Esophagus muscularis mucosa (tissue), 4 donors: Measurements from ENCODE around the gene MGAT4C. TPM values are rescaled to one million over a fixed set of nuclear protein-coding genes. Genes with fewer than 3 reads are reported as not detected.

Source experiments
- DNase-seq: peaks from one replicate; pipeline ENCODE4 v3.0.0-alpha.2; 2017; ENCODE audit errors: extremely low spot score
- H3K27ac ChIP-seq, 4 donors: fragments of 200-600 bp; sonication (generic); replicated peaks in 1 of 4; 1 replicate in 3 of 4; 2 replicates in 1 of 4; pipeline ENCODE4 v1.5.1; 2016 to 2019; ENCODE audit warnings: mild to moderate bottlenecking in 1 of 4
- H3K27me3 ChIP-seq, 4 donors: fragments of 200-600 bp; sonication (generic); one replicate each; pipeline versions ENCODE4 v1.5.1 to v1.6.0; 2016 to 2019
- H3K36me3 ChIP-seq, 4 donors: fragments of 200-600 bp; sonication (generic); one replicate each; pipeline ENCODE4 v1.5.1; 2016 to 2019
- H3K4me1 ChIP-seq, 4 donors: fragments of 200-600 bp; sonication (generic); one replicate each; pipeline ENCODE4 v1.5.1; 2016 to 2019
- H3K4me3 ChIP-seq, 4 donors: fragments of 200-600 bp; sonication (generic); 1 replicate in 2 of 4; 2 replicates in 2 of 4; pipeline ENCODE4 v1.5.1; 2016 to 2019; ENCODE audit warnings: mild to moderate bottlenecking in 4 of 4, moderate library complexity in 1 of 4
- H3K9me3 ChIP-seq, 4 donors: fragments of 200-600 bp; sonication (generic); 1 replicate in 3 of 4; 2 replicates in 1 of 4; pipeline ENCODE4 v1.5.1; 2016 to 2019
- CTCF ChIP-seq, 3 experiments: fragments of 200-600 bp in 2 of 3; fragments of 450-650 bp in 1 of 3; sonication (generic) in 2 of 3; IDR thresholded peaks; one replicate each; pipeline ENCODE4 v1.5.1; 2017 to 2019; ENCODE audit warnings: antibody characterized with exemption in 3 of 3, mild to moderate bottlenecking in 2 of 3, moderate library complexity in 1 of 3
- EP300 ChIP-seq: sonication (generic); formaldehyde crosslinking; IDR thresholded peaks from one replicate; pipeline ENCODE4 v1.6.1; 2017; ENCODE audit warnings: antibody characterized with exemption
- POLR2A ChIP-seq: fragments of 450-650 bp; IDR thresholded peaks from one replicate; pipeline ENCODE4 v1.6.1; 2017; ENCODE audit warnings: antibody characterized with exemption, moderate library complexity, mild to moderate bottlenecking, low read depth
- POLR2AphosphoS5 ChIP-seq, 2 donors: sonication (generic); formaldehyde crosslinking; IDR thresholded peaks; one replicate each; pipeline ENCODE4 v1.6.1; 2017; ENCODE audit warnings: antibody characterized with exemption in 2 of 2
- WGBS: methylation state at CpG from one replicate; pipeline ENCODE4 v1.1.5; 2018; 5-methylcytosine and 5-hydroxymethylcytosine counted together
- intact Hi-C: fragments of 100-400 bp; cut with DNase I; formaldehyde crosslinking; loops from one replicate; pipeline ENCODE4 v1.15.1; 2023
- total RNA-seq, 4 donors: library from RNA; depleted of rRNA; stranded (reverse); fragments of >200 nt; gene quantifications; one replicate each; pipeline versions ENCODE4 v1.1.0 to v1.2.1, GENCODE V29; 2016

The MGAT4C gene
- total RNA-seq, 4 donors from 2014 or later: 0.19 to 2.5 (median 0.38) TPM

- Histone ChIP-seq H3K4me3 (no peak overlapping the region), H3K9me3 (no peaks in the 10 kb centered on the region), H3K4me1 (no peaks in the 10 kb centered on the region), H3K27me3 (no peaks in the 10 kb centered on the region), H3K36me3 (no peaks in the 10 kb centered on the region), H3K27ac (no peak overlapping the region)
- DNase-seq: no peak
- WGBS: 80% methylated on average over 2 of the region's 2 CpGs
- TF ChIP-seq CTCF (IDR thresholded peaks at IDR 0.05) (no peak), POLR2A (no peak), EP300 (no peak), POLR2AphosphoS5 (IDR thresholded peaks at IDR 0.05) (no peak)
- intact Hi-C loops: no loop called here
These were observed 23.1 kb downstream of the MGAT4C start for GRCh38 chr12:86233126-86233525.

- no peaks in the 10 kb centered on the region for H3K4me1 ChIP-seq
- no peak for DNase-seq
- WGBS: 54% methylated on average over 8 of the region's 8 CpGs
- intact Hi-C loops: no loop called here
- H3K4me3 ChIP-seq: no peak overlapping the region
- no peaks in the 10 kb centered on the region for H3K27me3 ChIP-seq
- no peaks in the 10 kb centered on the region for H3K9me3 ChIP-seq
- H3K27ac ChIP-seq: no peak overlapping the region
- TF ChIP-seq CTCF (IDR thresholded peaks at IDR 0.05) (no peak), POLR2A (no peak), EP300 (no peak), POLR2AphosphoS5 (IDR thresholded peaks at IDR 0.05) (no peak)
- no peaks in the 10 kb centered on the region for H3K36me3 ChIP-seq
These were observed 25.6 kb downstream of the MGAT4C start for GRCh38 chr12:86230516-86231146.

GRCh38 chr12:86229772-86230171 lies 26.4 kb downstream of the MGAT4C start:
- 87% methylated on average over 2 of the region's 2 CpGs for WGBS
- TF ChIP-seq CTCF (IDR thresholded peaks at IDR 0.05) (no peak), EP300 (no peak), POLR2A (no peak), POLR2AphosphoS5 (IDR thresholded peaks at IDR 0.05) (no peak)
- Histone ChIP-seq H3K4me1 (no peaks in the 10 kb centered on the region), H3K27ac (no peak overlapping the region), H3K9me3 (no peaks in the 10 kb centered on the region), H3K4me3 (no peak overlapping the region), H3K27me3 (no peaks in the 10 kb centered on the region), H3K36me3 (no peaks in the 10 kb centered on the region)
- no peak for DNase-seq
- intact Hi-C loops: no loop called here

GRCh38 chr12:86228656-86229055 lies 27.5 kb downstream of the MGAT4C start:
- TF ChIP-seq POLR2A (no peak), CTCF (IDR thresholded peaks at IDR 0.05) (no peak), EP300 (no peak), POLR2AphosphoS5 (IDR thresholded peaks at IDR 0.05) (no peak)
- Histone ChIP-seq H3K36me3 (no peaks in the 10 kb centered on the region), H3K4me3 (no peak overlapping the region), H3K4me1 (no peaks in the 10 kb centered on the region), H3K27ac (no peak overlapping the region), H3K9me3 (no peaks in the 10 kb centered on the region), H3K27me3 (no peaks in the 10 kb centered on the region)
- intact Hi-C loops: no loop called here
- DNase-seq: no peak

GRCh38 chr12:86226481-86226880 lies 29.7 kb downstream of the MGAT4C start:
- intact Hi-C loops: no loop called here
- H3K27ac ChIP-seq: no peak overlapping the region

More at GRCh38 chr12:86226481-86226880, 29.7 kb downstream of the MGAT4C start:
- no peak for TF ChIP-seq EP300
- no peak for DNase-seq
- H3K9me3 ChIP-seq: no peaks in the 10 kb centered on the region
- H3K4me1 ChIP-seq: no peaks in the 10 kb centered on the region
- 89% methylated on average over 3 of the region's 3 CpGs for WGBS
- no peaks in the 10 kb centered on the region for H3K27me3 ChIP-seq
- no peaks in the 10 kb centered on the region for H3K36me3 ChIP-seq
- H3K4me3 ChIP-seq: no peak overlapping the region
